Lower leg skin (tissue), 3 donors: ENCODE data around the gene POLR3H.

ENCODE experiments used
- CTCF ChIP-seq, 3 donors: fragments of 450-650 bp; IDR thresholded peaks; one replicate each; pipeline ENCODE4 v1.5.1; 2016; ENCODE audit warnings: antibody characterized with exemption in 3 of 3, mild to moderate bottlenecking in 3 of 3, moderate library complexity in 2 of 3
- POLR2A ChIP-seq, 2 donors: fragments of 450-650 bp; IDR thresholded peaks; one replicate each; pipeline ENCODE4 v1.6.1; 2016 to 2017; ENCODE audit warnings: antibody characterized with exemption in 2 of 2, mild to moderate bottlenecking in 1 of 2, moderate library complexity in 1 of 2

- TF ChIP-seq CTCF (IDR thresholded peaks at IDR 0.05): no peak
- no peak for TF ChIP-seq POLR2A (IDR thresholded peaks at IDR 0.05)
Measured at GRCh38 chr22:41579297-41579996, 35.2 kb upstream of the POLR3H start.
